Activated CD4-positive, alpha-beta T cell treated with anti-CD3 and anti-CD28 coated beads for 36 hours (primary cell): ENCODE measurements around the gene PLAA. TPM values are rescaled to one million over a fixed set of nuclear protein-coding genes. Genes with fewer than 3 reads are reported as not detected.
"Not testable (repeated sequence)": the region's sequence is repeated elsewhere in the genome, so short reads cannot be mapped to it uniquely, and the experiment has no call there.

ENCODE experiments used
- ATAC-seq: fragments of 200-7000 bp; cut with Tn5 transposase; one replicate; pipeline ENCODE4 v1.10.0; 2021; ENCODE audit warnings: mild to moderate bottlenecking, moderate library complexity
- CTCF ChIA-PET: fragments of 350-600 bp; sonication (Branson Sonifier 250); formaldehyde crosslinking; loops from one replicate; lab custom pipeline; 2021; ENCODE audit warnings: antibody characterized with exemption; lab: Charles Lee
- POLR2A ChIA-PET: fragments of 350-600 bp; sonication (Branson Sonifier 250); formaldehyde crosslinking; loops from one replicate; lab custom pipeline; 2021; ENCODE audit warnings: antibody characterized with exemption, inconsistent platforms; lab: Charles Lee
- DNase-seq: peaks from one replicate; pipeline ENCODE4 v3.0.0-alpha.2; 2020
- H3K27ac Mint-ChIP-seq: one replicate; pipeline ENCODE4 v1.8.0; 2021; ENCODE audit warnings: mixed read lengths
- H3K27me3 Mint-ChIP-seq: one replicate; pipeline ENCODE4 v1.8.0; 2021; ENCODE audit warnings: mixed read lengths
- H3K36me3 Mint-ChIP-seq: one replicate; pipeline ENCODE4 v1.8.0; 2021; ENCODE audit warnings: low read depth, mixed read lengths
- H3K4me1 Mint-ChIP-seq: one replicate; pipeline ENCODE4 v1.8.0; 2021; ENCODE audit warnings: mixed read lengths
- H3K4me3 Mint-ChIP-seq: one replicate; pipeline ENCODE4 v1.8.0; 2021; ENCODE audit warnings: mild to moderate bottlenecking, moderate library complexity, mixed read lengths
- H3K9me3 Mint-ChIP-seq: one replicate; pipeline ENCODE4 v1.8.0; 2021; ENCODE audit warnings: low read depth, mixed read lengths
- intact Hi-C, 2 experiments: fragments of 100-400 bp; cut with DNase I in 1 of 2; cut with micrococcal nuclease in 1 of 2; formaldehyde crosslinking; loops; one replicate each; pipeline versions ENCODE4 v1.14.2 to v1.15.1; 2022 to 2024; cut with DNase I, micrococcal nuclease
- total RNA-seq, 2 experiments: library from RNA; stranded (reverse); gene quantifications; one replicate each; pipeline ENCODE4 v1.2.3, GENCODE V29; 2021

The PLAA gene
- total RNA-seq, 2 experiments from 2014 or later = 30.9 to 36.5 TPM

- intact Hi-C loops = no loop called here
- no peak overlapping the region for H3K4me3 Mint-ChIP-seq
- no peaks in the 10 kb centered on the region for H3K27me3 Mint-ChIP-seq
- DNase-seq (no peak), ATAC-seq (no peak)
- peak overlapping the region; percentile 55 for H3K27ac Mint-ChIP-seq
- H3K9me3 Mint-ChIP-seq = no peaks in the 10 kb centered on the region
- ChIA-PET CTCF (interaction anchor here (0.6 to 1.1 kb wide), 2 partner anchors 40 to 255 kb away, joined by 3 to 4 read pairs; no protein-coding TSS in a partner anchor), POLR2A (no interaction called here)
- peaks cover 22% of the 10 kb centered on the region for H3K36me3 Mint-ChIP-seq
- H3K4me1 Mint-ChIP-seq = peaks cover 34% of the 10 kb centered on the region
These were observed 58.8 kb downstream of the PLAA start for GRCh38 chr9:26888271-26888670.

- H3K9me3 Mint-ChIP-seq = peaks cover 8% of the 10 kb centered on the region
- no peaks in the 10 kb centered on the region for H3K4me1 Mint-ChIP-seq
- H3K4me3 Mint-ChIP-seq = no peak overlapping the region
- H3K27ac Mint-ChIP-seq = no peak overlapping the region
- DNase-seq (no peak), ATAC-seq (no peak)
- no peaks in the 10 kb centered on the region for H3K27me3 Mint-ChIP-seq
- POLR2A ChIA-PET = no interaction called here
- intact Hi-C loops = no loop called here
- CTCF ChIA-PET = no interaction called here
- H3K36me3 Mint-ChIP-seq = peaks cover 69% of the 10 kb centered on the region
These were observed 64.9 kb downstream of the PLAA start for GRCh38 chr9:26882154-26882553.

GRCh38 chr9:26880262-26880661 is 66.8 kb downstream of the PLAA start:
- H3K27ac Mint-ChIP-seq = no peak overlapping the region
- H3K36me3 Mint-ChIP-seq = peaks cover 71% of the 10 kb centered on the region
- peaks cover 8% of the 10 kb centered on the region for H3K9me3 Mint-ChIP-seq
- ChIA-PET CTCF (no interaction called here), POLR2A (no interaction called here)
- DNase-seq (no peak), ATAC-seq (no peak)
- H3K4me3 Mint-ChIP-seq = no peak overlapping the region
- no peaks in the 10 kb centered on the region for H3K4me1 Mint-ChIP-seq
- intact Hi-C loops = no loop called here
- no peaks in the 10 kb centered on the region for H3K27me3 Mint-ChIP-seq

DNA sequence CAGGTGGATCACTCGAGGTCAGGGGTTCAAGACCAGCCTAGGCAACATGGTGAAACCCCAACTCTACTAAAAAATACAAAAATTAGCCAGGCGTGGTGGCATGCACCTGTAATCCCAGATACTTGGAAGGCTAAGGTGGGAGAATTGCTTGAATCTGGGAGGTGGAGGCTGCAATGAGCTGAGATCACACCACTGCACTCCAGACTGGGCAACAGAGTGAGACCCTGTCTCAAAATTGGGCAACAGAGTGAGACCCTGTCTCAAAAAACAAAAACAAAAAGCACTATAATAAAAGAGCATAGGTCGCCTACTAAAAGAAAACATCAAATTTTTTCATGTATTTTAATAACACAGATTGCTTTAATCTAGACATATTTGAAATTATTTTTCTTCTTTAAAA is 71.9 kb downstream of the PLAA start:
- H3K4me1 Mint-ChIP-seq, DNase-seq, H3K27me3 Mint-ChIP-seq, H3K9me3 Mint-ChIP-seq, intact Hi-C loops, H3K27ac Mint-ChIP-seq, ATAC-seq, H3K4me3 Mint-ChIP-seq: not testable (repeated sequence)
- ChIA-PET POLR2A (interaction anchor here (0.7 kb wide), 1 partner anchor 67 kb away, joined by 5 read pairs; no protein-coding TSS in a partner anchor), CTCF (interaction anchor here (1.0 to 1.2 kb wide), 2 partner anchors 11 to 17 kb away, joined by 3 read pairs; no protein-coding TSS in a partner anchor)
- H3K36me3 Mint-ChIP-seq = peaks cover 38% of the 10 kb centered on the region

DNA sequence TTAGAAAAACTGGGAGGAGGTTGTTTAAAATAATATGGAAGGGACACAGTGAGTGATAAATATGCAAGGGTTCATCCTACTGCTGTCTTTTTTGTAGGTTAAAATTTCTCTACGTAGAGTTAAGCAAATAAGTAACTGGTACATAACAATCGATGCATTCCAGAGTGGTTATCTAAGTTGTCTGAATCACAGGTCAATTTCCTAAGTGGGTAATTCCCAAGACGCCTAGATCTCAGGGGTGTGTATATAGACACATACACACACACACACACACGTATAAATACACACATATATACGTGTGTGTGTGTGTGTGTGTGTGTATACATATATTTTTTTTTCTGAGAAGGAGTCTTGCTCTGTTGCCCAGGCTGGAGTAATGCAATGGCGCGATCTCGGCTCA is 76.8 kb downstream of the PLAA start:
- POLR2A ChIA-PET = no interaction called here
- Mint-ChIP-seq H3K27me3 (no peaks in the 10 kb centered on the region), H3K4me1 (no peaks in the 10 kb centered on the region), H3K36me3 (peaks cover 9% of the 10 kb centered on the region), H3K9me3 (no peaks in the 10 kb centered on the region), H3K27ac (no peak overlapping the region), H3K4me3 (no peak overlapping the region)
- ATAC-seq (no peak), DNase-seq (no peak)
- intact Hi-C loops = no loop called here
- CTCF ChIA-PET = no interaction called here

DNA sequence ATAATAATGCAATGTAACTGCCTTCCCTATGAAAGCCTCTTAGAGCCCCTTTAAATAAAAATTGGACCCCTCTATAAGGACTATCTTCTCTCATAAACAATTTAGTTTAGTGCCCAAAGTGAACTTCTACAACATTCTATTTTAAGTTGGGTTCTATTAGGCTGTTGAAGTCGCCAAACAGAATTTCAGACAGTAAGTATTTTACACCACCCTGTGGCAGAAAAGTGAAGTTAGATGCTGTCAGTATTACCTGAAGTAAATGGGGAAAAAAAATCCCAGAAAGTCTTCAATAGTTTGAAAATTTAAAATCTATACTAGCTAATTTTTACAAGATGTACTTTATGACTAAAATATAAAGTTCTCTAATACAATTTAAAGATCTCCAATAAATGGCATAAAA is 84.0 kb downstream of the PLAA start:
- intact Hi-C loops = no loop called here
- Mint-ChIP-seq H3K9me3 (no peaks in the 10 kb centered on the region), H3K27me3 (no peaks in the 10 kb centered on the region), H3K36me3 (peaks cover 14% of the 10 kb centered on the region), H3K4me3 (no peak overlapping the region), H3K4me1 (no peaks in the 10 kb centered on the region), H3K27ac (no peak overlapping the region)
- ATAC-seq (no peak), DNase-seq (no peak)
- CTCF ChIA-PET = no interaction called here
- POLR2A ChIA-PET = no interaction called here

DNA sequence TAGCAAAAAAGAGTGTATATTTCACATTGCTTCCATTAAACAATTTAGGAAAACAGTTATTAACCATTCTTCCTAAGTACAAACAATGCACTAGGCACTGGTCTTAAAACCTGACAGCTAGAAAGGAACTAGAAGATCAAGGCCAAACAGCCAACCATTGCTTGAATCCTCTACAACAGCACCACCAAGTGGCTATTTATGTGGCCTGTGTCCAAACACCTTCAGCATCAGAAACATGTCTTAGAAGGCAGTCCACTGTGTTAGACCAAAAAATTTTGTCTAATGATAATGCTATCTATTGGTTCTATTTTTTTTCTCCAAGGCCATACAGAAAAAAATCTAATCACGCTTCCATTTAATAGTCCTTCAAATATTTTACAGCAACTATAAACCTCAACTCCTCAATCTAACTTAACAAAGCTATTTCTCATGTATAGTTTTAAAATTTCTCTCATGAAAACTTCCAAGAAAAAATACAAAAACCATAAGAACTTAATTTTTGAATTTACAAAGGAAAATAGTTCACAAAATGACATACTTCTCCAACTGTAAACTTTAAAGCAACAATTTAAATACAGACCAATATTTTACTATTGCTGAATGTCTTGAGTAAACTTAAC is 90.5 kb downstream of the PLAA start:
- intact Hi-C loops = loop anchor here (1.0 to 5.0 kb wide), 2 partner anchors 109 to 112 kb away; no protein-coding TSS in a partner anchor
- Mint-ChIP-seq H3K4me3 (no peak overlapping the region), H3K36me3 (peaks cover 34% of the 10 kb centered on the region), H3K27me3 (no peaks in the 10 kb centered on the region), H3K27ac (no peak overlapping the region), H3K4me1 (peaks cover 2% of the 10 kb centered on the region), H3K9me3 (no peaks in the 10 kb centered on the region)
- ATAC-seq (peak; percentile 72), DNase-seq (peak; percentile 41)
- ChIA-PET CTCF (interaction anchor here (0.6 to 1.9 kb wide), 5 partner anchors 42 to 159 kb away, joined by 3 to 7 read pairs (median 3); no protein-coding TSS in a partner anchor), POLR2A (no interaction called here)

Other genes with a start within 250 kb of the PLAA start
- 10 to 100 TPM; 17.1 to 21.4 TPM for gene CAAP1, start 54.4 kb downstream of the PLAA start, total RNA-seq
- 10 to 100 TPM; 10.5 to 11.6 TPM for gene IFT74, start 9.2 kb upstream of the PLAA start, total RNA-seq
- gene LRRC19, start 58.4 kb upstream of the PLAA start, total RNA-seq = not detected
- gene TEK, start 162.0 kb upstream of the PLAA start, total RNA-seq = not detected